ENCODE results near the gene UQCC5.

Gene UQCC5

GRCh38 chr3:52504977-52505376 lies 31.4 kb upstream of the UQCC5 start:
- no peak for DNase-seq

GRCh38 chr3:52506266-52506966 lies 30.0 kb upstream of the UQCC5 start:
- no peak for DNase-seq

- no peak for DNase-seq
Observed at GRCh38 chr3:52507359-52507758, 29.0 kb upstream of the UQCC5 start.

GRCh38 chr3:52509753-52510328 lies 26.6 kb upstream of the UQCC5 start:
- DNase-seq: no peak

- no peak for DNase-seq
Observed at GRCh38 chr3:52511509-52511908, 24.9 kb upstream of the UQCC5 start.

- no peak for DNase-seq
Observed at GRCh38 chr3:52512105-52512504, 24.3 kb upstream of the UQCC5 start.

GRCh38 chr3:52512727-52513126 lies 23.7 kb upstream of the UQCC5 start:
- no peak for DNase-seq

- no peak for DNase-seq
Observed at GRCh38 chr3:52513281-52513680, 23.1 kb upstream of the UQCC5 start.

GRCh38 chr3:52514576-52514975 lies 21.8 kb upstream of the UQCC5 start:
- DNase-seq: no peak

GRCh38 chr3:52515192-52515591 lies 21.2 kb upstream of the UQCC5 start:
- no peak for DNase-seq

- no peak for DNase-seq
Observed at GRCh38 chr3:52516509-52517195, 19.8 kb upstream of the UQCC5 start.

- DNase-seq: no peak
Observed at GRCh38 chr3:52517796-52518722, 18.3 kb upstream of the UQCC5 start.

- DNase-seq: no peak
Observed at GRCh38 chr3:52518723-52519444, 17.5 kb upstream of the UQCC5 start.

- DNase-seq: no peak
Observed at GRCh38 chr3:52519445-52520140, 16.8 kb upstream of the UQCC5 start.

- DNase-seq: no peak
Observed at GRCh38 chr3:52520141-52520667, 16.2 kb upstream of the UQCC5 start.

- DNase-seq: no peak
Observed at GRCh38 chr3:52520716-52521487, 15.5 kb upstream of the UQCC5 start.

- no peak for DNase-seq
Observed at GRCh38 chr3:52521488-52521824, 14.9 kb upstream of the UQCC5 start.

- no peak for DNase-seq
Observed at GRCh38 chr3:52521881-52522650, 14.3 kb upstream of the UQCC5 start.

GRCh38 chr3:52522651-52523251 lies 13.7 kb upstream of the UQCC5 start:
- DNase-seq: no peak

Measured in GF-D8 (cell line).